Endodermal cell (in vitro differentiated cells): Measurements from ENCODE around the gene DMRT3. TPM values are rescaled to one million over a fixed set of nuclear protein-coding genes. Genes with fewer than 3 reads are reported as not detected.

Experiments
- DNase-seq: peaks from one replicate; pipeline ENCODE4 v3.0.0-alpha.2; 2017
- H3K27ac ChIP-seq: 2 replicates; pipeline ENCODE4 v1.5.1; 2013; ENCODE audit warnings: mild to moderate bottlenecking, low read depth, low read length, moderate library complexity
- H3K27me3 ChIP-seq: 2 replicates; pipeline ENCODE4 v1.6.1; 2013; ENCODE audit warnings: mild to moderate bottlenecking, low read length, moderate library complexity; ENCODE audit not compliant: insufficient read depth, control insufficient read depth, poor library complexity, severe bottlenecking
- H3K36me3 ChIP-seq: 2 replicates; pipeline ENCODE4 v1.7.0; 2013; ENCODE audit warnings: mild to moderate bottlenecking, low read length, moderate library complexity; ENCODE audit not compliant: control insufficient read depth, insufficient read depth
- H3K4me1 ChIP-seq: one replicate; pipeline ENCODE4 v1.7.0; 2013; ENCODE audit warnings: low read length; ENCODE audit not compliant: control insufficient read depth, insufficient read depth
- H3K4me3 ChIP-seq: 2 replicates; pipeline ENCODE4 v1.5.1; 2013; ENCODE audit warnings: mild to moderate bottlenecking, low read length, moderate library complexity
- H3K9ac ChIP-seq: 2 replicates; pipeline ENCODE4 v1.6.1; 2013; ENCODE audit warnings: mild to moderate bottlenecking, low read length, moderate library complexity; ENCODE audit not compliant: poor library complexity, severe bottlenecking; ENCODE audit errors: extremely low read depth
- H3K9me3 ChIP-seq: 2 replicates; pipeline ENCODE4 v1.6.1; 2013; ENCODE audit warnings: mild to moderate bottlenecking, low read length, moderate library complexity; ENCODE audit not compliant: control insufficient read depth
- H3K27ac Mint-ChIP-seq: 2 replicates; pipeline ENCODE4 v1.8.0; 2020; ENCODE audit warnings: mixed read lengths
- H3K27me3 Mint-ChIP-seq: 2 replicates; pipeline ENCODE4 v1.8.0; 2021; ENCODE audit warnings: mild to moderate bottlenecking, mixed read lengths; ENCODE audit not compliant: insufficient read depth
- H3K36me3 Mint-ChIP-seq: 2 replicates; pipeline ENCODE4 v1.8.0; 2020; ENCODE audit warnings: low read depth, mixed read lengths
- H3K4me1 Mint-ChIP-seq: 2 replicates; pipeline ENCODE4 v1.8.0; 2020; ENCODE audit warnings: mixed read lengths
- H3K4me3 Mint-ChIP-seq: 2 replicates; pipeline ENCODE4 v1.8.0; 2020; ENCODE audit warnings: mild to moderate bottlenecking, moderate library complexity, mixed read lengths
- H3K9me3 Mint-ChIP-seq: 2 replicates; pipeline ENCODE4 v1.8.0; 2020; ENCODE audit warnings: mild to moderate bottlenecking, mixed read lengths
- CTCF ChIP-seq: fragments of 200-600 bp; sonication (generic); conservative IDR thresholded peaks from 2 replicates; pipeline ENCODE4 v1.5.0; 2021; ENCODE audit warnings: antibody characterized with exemption, mild to moderate bottlenecking
- WGBS, 2 experiments: methylation state at CpG; one replicate each; pipeline versions ENCODE4 v1.1.5 to v1.1.7; 2013; ENCODE audit warnings: missing lambda C conversion rate in 2 of 2, mixed read lengths in 1 of 2; ENCODE audit not compliant: insufficient coverage in 1 of 2, insufficient read length in 1 of 2; 5-methylcytosine and 5-hydroxymethylcytosine counted together
- total RNA-seq, 2 donors: library from RNA; stranded (reverse); fragmentation: NEBNext Ultra II Directional in 1 of 2; extraction: Animal tissue kit (Norgen Biotek cat#: 25700) in 1 of 2; gene quantifications; 2 replicates in 1 of 2; 3 replicates in 1 of 2; pipeline ENCODE4 v1.2.1, GENCODE V29; 2021

Gene DMRT3
- total RNA-seq, 2 donors from 2014 or later, result not detected

- H3K9me3 Mint-ChIP-seq, result no peaks in the 10 kb centered on the region
- Histone ChIP-seq H3K9ac (no peak overlapping the region), H3K27ac (no peak overlapping the region), H3K27me3 (peaks cover 38% of the 10 kb centered on the region), H3K36me3 (no peaks in the 10 kb centered on the region), H3K9me3 (no peaks in the 10 kb centered on the region), H3K4me3 (no peak overlapping the region), H3K4me1 (no peaks in the 10 kb centered on the region)
- peaks cover 52% of the 10 kb centered on the region for H3K27me3 Mint-ChIP-seq
- no peak for DNase-seq
- WGBS, 2 experiments, result 88 to 92% methylated on average over 3 to 4 of the region's 4 CpGs
- no peaks in the 10 kb centered on the region for H3K36me3 Mint-ChIP-seq
- no peak overlapping the region for H3K27ac Mint-ChIP-seq
- no peak for TF ChIP-seq CTCF
- H3K4me1 Mint-ChIP-seq, result no peaks in the 10 kb centered on the region
- H3K4me3 Mint-ChIP-seq, result no peak overlapping the region
Observed at GRCh38 chr9:959914-960313, 16.5 kb upstream of the DMRT3 start.

- H3K36me3 Mint-ChIP-seq, result no peaks in the 10 kb centered on the region
- Histone ChIP-seq H3K9ac (no peak overlapping the region), H3K4me3 (no peak overlapping the region), H3K27me3 (peaks cover 59% of the 10 kb centered on the region), H3K36me3 (no peaks in the 10 kb centered on the region), H3K9me3 (no peaks in the 10 kb centered on the region), H3K27ac (no peak overlapping the region), H3K4me1 (no peaks in the 10 kb centered on the region)
- H3K27me3 Mint-ChIP-seq, result peaks cover 71% of the 10 kb centered on the region
- H3K9me3 Mint-ChIP-seq, result no peaks in the 10 kb centered on the region
- 84 to 93% methylated on average over 6 of the region's 6 CpGs for WGBS, 2 experiments
- no peak for DNase-seq
- no peak overlapping the region for H3K4me3 Mint-ChIP-seq
- H3K4me1 Mint-ChIP-seq, result peaks cover 4% of the 10 kb centered on the region
- no peak overlapping the region for H3K27ac Mint-ChIP-seq
- TF ChIP-seq CTCF, result no peak
Observed at GRCh38 chr9:962023-962422, 14.4 kb upstream of the DMRT3 start.

- Mint-ChIP-seq H3K4me3 (no peak overlapping the region), H3K9me3 (no peaks in the 10 kb centered on the region), H3K27ac (no peak overlapping the region), H3K27me3 (peaks cover 92% of the 10 kb centered on the region), H3K4me1 (peaks cover 18% of the 10 kb centered on the region), H3K36me3 (no peaks in the 10 kb centered on the region)
- 54 to 70% methylated on average over 2 to 4 of the region's 4 CpGs for WGBS, 2 experiments
- Histone ChIP-seq H3K4me1 (peaks cover 9% of the 10 kb centered on the region), H3K9ac (no peak overlapping the region), H3K9me3 (no peaks in the 10 kb centered on the region), H3K27me3 (peaks cover 93% of the 10 kb centered on the region), H3K27ac (no peak overlapping the region), H3K36me3 (no peaks in the 10 kb centered on the region), H3K4me3 (no peak overlapping the region)
- no peak for DNase-seq
- no peak for TF ChIP-seq CTCF
Observed at GRCh38 chr9:965497-965896, 11.0 kb upstream of the DMRT3 start.
